OCI-LY3 (cell line): ENCODE measurements around the gene RDH14.

Experiments used
- EZH2phosphoT487 ChIP-seq: fragments of 200-600 bp; shearing (Covaris generic); IDR thresholded peaks from 2 replicates; pipeline ENCODE4 v1.6.1; 2018; ENCODE audit warnings: antibody characterized with exemption, mixed run types, low read depth
- TF ChIP-seq, protein P1 (sequence below): fragments of 200-600, 300-600 bp; sonication (generic); IDR thresholded peaks from 2 replicates; pipeline ENCODE4 v1.5.1; 2014; ENCODE audit warnings: antibody characterized with exemption, low read length, low read depth

GRCh38 chr2:18597618-18598017, 37.2 kb upstream of the RDH14 start:
- TF ChIP-seq, protein P1, sequence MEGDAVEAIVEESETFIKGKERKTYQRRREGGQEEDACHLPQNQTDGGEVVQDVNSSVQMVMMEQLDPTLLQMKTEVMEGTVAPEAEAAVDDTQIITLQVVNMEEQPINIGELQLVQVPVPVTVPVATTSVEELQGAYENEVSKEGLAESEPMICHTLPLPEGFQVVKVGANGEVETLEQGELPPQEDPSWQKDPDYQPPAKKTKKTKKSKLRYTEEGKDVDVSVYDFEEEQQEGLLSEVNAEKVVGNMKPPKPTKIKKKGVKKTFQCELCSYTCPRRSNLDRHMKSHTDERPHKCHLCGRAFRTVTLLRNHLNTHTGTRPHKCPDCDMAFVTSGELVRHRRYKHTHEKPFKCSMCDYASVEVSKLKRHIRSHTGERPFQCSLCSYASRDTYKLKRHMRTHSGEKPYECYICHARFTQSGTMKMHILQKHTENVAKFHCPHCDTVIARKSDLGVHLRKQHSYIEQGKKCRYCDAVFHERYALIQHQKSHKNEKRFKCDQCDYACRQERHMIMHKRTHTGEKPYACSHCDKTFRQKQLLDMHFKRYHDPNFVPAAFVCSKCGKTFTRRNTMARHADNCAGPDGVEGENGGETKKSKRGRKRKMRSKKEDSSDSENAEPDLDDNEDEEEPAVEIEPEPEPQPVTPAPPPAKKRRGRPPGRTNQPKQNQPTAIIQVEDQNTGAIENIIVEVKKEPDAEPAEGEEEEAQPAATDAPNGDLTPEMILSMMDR, result no peak
- TF ChIP-seq EZH2phosphoT487, result no peak
